HG03342 (cell line): ENCODE data around the gene CHAC2.
"Not testable (repeated sequence)": the region's sequence is repeated elsewhere in the genome, so short reads cannot be mapped to it uniquely, and the experiment has no call there.

ENCODE experiments used
- ATAC-seq: cut with Tn5 transposase; IDR thresholded peaks from one replicate; pipeline ENCODE4 v1.9.1; 2021; ENCODE audit warnings: mild to moderate bottlenecking, moderate library complexity; ENCODE audit not compliant: unreplicated experiment

Gene CHAC2

DNA sequence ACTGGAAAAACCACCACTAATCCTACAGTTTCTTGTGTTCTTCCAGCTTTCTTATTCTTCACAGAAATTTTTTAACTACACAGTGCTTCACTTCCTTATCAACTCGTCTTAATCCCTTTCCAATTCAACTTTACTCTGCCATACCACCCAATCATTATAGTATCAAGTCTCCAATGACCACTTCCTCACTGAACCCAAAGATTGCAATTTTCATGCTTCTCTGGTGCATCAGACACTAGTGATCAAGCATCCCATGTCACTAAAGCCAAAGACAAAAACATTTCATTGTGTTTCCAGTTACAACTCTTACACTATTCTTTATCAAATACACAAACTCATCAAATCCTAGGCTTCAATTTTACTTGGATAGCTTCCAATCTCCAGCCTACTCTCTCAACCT lies 9.5 kb downstream of the CHAC2 start:
- no peak for ATAC-seq

- no peak for ATAC-seq
Observed at GRCh38 chr2:53778536-53779162, 11.0 kb downstream of the CHAC2 start.

GRCh38 chr2:53780056-53780455 lies 12.5 kb downstream of the CHAC2 start:
- ATAC-seq, result no peak

GRCh38 chr2:53782676-53783075 lies 15.1 kb downstream of the CHAC2 start:
- no peak for ATAC-seq

- no peak for ATAC-seq
Observed at GRCh38 chr2:53784436-53784835, 16.8 kb downstream of the CHAC2 start.

GRCh38 chr2:53785366-53785765 lies 17.8 kb downstream of the CHAC2 start:
- no peak for ATAC-seq

DNA sequence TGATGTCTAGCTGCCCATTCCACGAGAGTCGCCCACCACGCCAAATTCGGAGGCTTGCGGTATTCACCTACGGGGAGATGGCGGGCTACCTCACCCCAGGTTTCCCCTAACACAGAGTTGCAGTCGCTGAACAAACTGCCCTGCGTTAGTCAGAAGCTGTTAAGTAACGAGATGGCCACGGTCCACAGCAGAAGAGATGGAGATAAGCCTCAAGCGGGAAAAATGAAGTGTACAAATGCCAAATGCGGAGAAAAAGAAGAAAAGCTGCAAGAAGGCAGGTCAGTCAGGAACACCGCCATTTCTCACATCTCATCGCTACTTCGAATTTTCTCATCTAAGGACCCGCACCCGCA lies 18.7 kb downstream of the CHAC2 start:
- ATAC-seq, result peak; percentile 24

DNA sequence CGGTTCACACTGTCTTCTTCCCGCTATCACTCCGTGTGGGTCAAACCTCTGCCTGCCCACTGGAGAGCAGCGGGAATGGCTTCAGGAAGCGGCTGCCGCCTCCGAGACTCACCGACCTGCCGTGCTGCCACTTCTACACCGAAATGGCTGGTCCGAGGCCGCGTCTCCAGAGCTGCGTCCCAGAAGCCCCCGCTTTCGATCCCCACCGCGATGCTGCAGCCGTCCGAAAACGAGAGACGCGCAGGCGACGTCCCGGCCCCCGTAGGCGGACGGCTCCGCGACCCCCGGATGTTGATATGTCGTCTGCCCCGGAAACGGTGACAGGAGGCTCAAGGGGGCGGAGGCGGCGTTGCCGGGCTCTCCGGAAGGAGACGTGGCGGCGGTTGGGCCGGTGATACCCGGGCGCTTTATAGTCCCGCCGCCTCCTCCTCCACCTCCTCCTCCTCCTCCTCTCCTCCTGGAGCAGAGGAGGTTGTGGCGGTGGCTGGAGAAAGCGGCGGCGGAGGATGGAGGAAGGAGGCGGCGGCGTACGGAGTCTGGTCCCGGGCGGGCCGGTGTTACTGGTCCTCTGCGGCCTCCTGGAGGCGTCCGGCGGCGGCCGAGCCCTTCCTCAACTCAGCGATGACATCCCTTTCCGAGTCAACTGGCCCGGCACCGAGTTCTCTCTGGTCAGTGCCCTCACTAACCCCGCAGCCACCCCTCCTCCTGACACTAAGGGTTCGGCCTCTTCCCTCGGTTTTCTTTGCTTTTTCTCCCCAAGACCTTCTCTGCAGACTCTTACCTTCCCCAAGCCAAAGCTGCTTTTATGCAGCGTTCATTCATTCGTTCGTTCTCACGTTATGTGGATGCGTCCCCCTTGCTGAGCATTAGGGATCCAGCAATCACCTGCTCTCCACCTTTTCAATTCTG lies 19.4 kb downstream of the CHAC2 start, which contains the start of the genes ASB3 and ERLEC1:
Gene ASB3, minus strand, starts transcription at position 249 of the 909 bp plus-strand sequence. CDS start 21,381 bp downstream, outside the sequence.
Gene ERLEC1, plus strand, starts transcription at position 340 of the 909 bp plus-strand sequence. Its CDS starts 167 bp downstream, at position 507.
- ATAC-seq, result peak; percentile 95

- ATAC-seq, result no peak
Observed at GRCh38 chr2:53787614-53788289, 20.1 kb downstream of the CHAC2 start.

DNA sequence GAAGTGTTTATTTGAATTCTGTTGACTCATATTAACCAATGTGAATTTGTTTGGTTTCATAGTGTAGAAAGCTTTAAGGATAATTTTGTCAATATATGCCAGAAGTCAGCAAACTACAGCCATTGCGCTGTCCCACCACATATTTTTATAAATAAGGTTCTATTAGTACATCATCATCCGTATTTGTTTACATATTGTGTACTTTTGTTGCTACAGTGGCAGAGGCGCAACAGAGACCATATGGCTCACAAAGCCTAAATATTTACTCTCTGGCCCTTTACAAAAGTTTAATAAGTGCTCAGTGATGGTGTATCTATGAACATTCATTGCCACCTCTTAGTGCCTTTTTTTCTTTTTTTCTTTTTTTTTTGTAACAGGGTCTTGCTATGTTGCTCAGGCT lies 25.7 kb downstream of the CHAC2 start:
- ATAC-seq, result no peak

- ATAC-seq, result no peak
Observed at GRCh38 chr2:53793821-53794220, 26.2 kb downstream of the CHAC2 start.

- ATAC-seq, result no peak
Observed at GRCh38 chr2:53801547-53801946, 33.9 kb downstream of the CHAC2 start.

GRCh38 chr2:53802617-53803151 lies 35.1 kb downstream of the CHAC2 start:
- no peak for ATAC-seq

DNA sequence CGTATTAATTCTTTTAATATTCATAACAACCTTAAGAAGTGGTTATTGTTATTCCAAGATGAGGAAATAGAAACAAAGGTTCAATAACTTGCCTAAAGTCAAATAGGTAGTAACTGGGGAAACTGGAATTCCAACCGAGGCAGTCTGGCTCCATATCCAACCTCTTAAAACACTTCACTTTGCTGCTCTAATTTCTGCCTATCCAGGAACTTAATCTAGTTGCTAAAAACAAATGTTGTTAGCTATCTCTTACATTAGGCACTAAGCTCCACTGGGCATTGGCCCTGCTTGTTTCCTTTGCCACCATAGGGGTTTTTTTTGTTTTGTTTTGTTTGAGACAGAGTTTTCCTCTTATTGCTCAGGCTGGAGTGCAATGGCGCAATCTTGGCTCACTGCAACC lies 44.0 kb downstream of the CHAC2 start:
- no peak for ATAC-seq

DNA sequence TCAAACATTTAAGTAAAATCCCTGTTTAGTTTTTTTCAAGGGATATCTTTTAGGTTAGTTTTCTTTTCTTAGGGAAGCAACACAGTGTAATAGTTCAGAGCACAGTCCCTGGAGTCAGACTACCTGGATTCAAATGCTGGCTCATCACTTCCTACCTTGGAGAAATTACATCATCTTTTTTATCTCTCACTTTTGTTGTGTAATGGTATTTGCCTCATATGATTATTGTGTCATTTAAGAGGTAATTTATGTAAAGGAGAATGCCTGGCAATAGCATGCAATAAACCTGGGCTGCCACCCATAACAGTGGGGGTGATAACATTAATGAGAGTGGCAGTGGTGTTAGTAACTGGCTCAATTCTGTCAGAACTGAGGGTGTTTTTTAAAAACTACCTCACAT lies 45.5 kb downstream of the CHAC2 start:
- ATAC-seq, result no peak

- no peak for ATAC-seq
Observed at GRCh38 chr2:53818854-53819435, 51.3 kb downstream of the CHAC2 start.

GRCh38 chr2:53819634-53820033 lies 52.0 kb downstream of the CHAC2 start:
- no peak for ATAC-seq

DNA sequence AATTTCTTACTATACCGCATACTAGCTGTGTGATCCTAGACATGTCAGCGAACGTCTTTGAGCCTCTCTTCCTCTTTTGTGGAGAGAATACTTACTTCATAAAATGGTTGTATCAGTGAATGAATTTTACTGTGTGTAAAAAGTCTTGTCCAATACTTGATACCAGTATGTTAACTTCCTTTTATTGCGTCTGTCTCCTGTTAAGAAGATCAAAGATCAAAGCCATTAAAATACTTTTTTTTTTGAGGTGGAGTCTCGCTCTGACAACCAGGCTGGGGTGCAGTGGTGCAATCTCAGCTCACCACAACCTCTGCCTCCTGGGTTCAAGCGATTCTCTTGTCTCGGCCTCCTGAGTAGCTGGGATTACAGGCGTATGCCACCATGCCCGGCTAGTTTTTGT lies 52.4 kb downstream of the CHAC2 start:
- ATAC-seq, result no peak

DNA sequence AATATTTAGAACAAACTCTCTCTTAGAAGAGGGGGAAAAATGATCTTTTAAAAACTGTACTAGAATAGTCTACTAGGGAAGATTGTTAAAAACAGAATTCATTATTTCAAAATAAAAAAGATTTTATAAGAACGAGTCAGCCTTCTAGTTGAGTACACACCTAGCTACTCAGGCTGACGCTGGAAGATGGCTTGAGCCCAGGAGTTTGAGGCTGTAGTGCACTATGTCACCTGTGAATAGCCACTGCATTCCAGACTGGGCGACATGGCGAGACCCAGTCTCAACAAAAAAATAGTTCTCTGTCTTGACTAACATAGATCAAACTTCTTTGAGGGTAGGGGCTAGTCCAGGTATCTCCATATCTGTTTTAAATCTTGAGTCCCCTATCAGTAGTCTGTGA lies 53.1 kb downstream of the CHAC2 start:
- no peak for ATAC-seq

- no peak for ATAC-seq
Observed at GRCh38 chr2:53821810-53822209, 54.2 kb downstream of the CHAC2 start.

DNA sequence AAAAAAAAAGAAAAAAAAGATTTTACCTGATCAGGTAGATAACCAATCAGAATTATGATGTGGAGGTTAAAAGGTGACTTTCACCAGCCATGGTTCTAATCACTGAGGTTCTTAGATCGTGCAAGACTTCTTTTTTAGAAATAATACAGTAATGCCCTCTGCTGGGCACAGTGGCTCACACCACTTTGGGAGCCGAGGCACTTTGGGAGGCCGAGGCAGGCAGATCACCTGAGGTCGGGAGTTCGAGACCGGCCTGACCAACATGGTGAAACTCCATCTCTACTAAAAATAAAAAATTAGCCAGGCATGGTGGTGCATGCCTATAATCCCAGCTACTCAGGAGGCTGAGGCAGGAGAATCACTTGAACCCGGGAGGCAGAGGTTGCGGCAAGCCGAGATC lies 56.0 kb downstream of the CHAC2 start:
- ATAC-seq, result not testable (repeated sequence)
